ENCODE measurements around the gene PRMT3. TPM values are rescaled to one million over a fixed set of nuclear protein-coding genes. Genes with fewer than 3 reads are reported as not detected.

Gene PRMT3
- total RNA-seq, 2 experiments from 2014 or later: 47.2 to 49.9 TPM

DNA sequence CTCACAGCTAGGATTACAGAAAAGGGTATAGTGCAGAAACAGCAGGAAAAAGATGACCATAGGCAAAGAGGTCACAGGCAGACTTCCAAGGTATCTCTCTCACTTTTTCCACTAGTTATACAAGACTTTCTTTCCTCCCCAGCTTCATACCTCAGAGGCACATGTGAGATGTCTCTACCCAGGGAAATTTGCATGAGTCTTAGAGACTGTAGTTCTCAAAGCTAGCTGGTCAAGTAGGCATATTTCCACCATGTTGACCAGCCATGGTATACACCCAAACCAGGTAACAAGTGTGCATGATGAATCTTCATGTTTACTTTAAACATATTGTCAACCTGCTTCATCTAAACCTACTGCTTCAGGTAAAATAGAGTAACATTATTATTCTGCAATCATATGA, 27.9 kb downstream of the PRMT3 start:
- Mint-ChIP-seq H3K27ac (peak overlapping the region; percentile 38), H3K27me3 (no peaks in the 10 kb centered on the region), H3K36me3 (peaks cover 50% of the 10 kb centered on the region)

DNA sequence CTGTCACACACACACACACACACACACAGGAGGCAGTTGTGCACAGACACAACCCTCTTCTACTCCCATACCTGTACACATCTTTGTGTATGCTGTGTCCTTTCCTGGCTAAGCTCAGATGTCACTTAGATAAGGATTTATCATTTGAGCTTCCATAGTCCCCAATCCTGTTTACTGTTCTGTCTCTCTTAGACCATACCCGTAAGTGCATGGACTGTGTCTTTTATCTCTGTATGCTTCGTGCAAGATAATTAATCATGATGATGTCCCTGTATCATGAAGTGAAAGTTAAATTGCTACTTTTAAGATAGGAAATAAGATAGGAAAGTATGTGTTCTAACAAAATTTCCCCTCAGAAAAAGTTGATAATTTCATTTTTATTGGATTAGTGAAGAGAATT, 30.3 kb downstream of the PRMT3 start:
- no peaks in the 10 kb centered on the region for H3K27me3 Mint-ChIP-seq
- peaks cover 22% of the 10 kb centered on the region for H3K4me1 Mint-ChIP-seq
- H3K9me3 Mint-ChIP-seq: no peaks in the 10 kb centered on the region
- DNase-seq: no peak
- H3K36me3 Mint-ChIP-seq: peaks cover 51% of the 10 kb centered on the region
- no peak overlapping the region for H3K4me3 Mint-ChIP-seq
- no peak overlapping the region for H3K27ac Mint-ChIP-seq

More for the DNA sequence above, 27.9 kb downstream of the PRMT3 start:
- no peak for DNase-seq
- Mint-ChIP-seq H3K4me1 (peaks cover 18% of the 10 kb centered on the region), H3K4me3 (no peak overlapping the region), H3K9me3 (no peaks in the 10 kb centered on the region)

DNA sequence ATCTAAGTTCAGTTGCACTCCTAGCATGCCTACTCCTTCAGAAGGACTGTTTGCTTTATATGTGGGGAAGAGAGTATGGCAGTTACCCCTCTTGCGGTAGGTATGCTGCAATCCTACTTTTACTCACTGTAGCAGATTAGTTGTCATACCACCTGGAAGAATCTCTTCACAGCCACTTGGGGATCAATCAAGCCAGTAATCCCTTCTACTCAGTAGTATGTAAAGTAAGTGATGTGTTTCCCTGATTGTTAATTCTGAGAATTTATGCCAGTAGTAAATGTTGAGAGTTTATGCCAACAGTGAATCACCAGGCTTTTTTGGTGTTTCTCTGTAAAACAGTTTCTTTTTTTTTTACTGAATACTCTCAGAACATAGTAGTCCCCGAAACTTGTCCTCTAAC, 34.4 kb downstream of the PRMT3 start:
- Mint-ChIP-seq H3K9me3 (no peaks in the 10 kb centered on the region), H3K36me3 (peaks cover 42% of the 10 kb centered on the region), H3K27ac (no peak overlapping the region)

GRCh38 chr11:20429216-20429615, 41.7 kb downstream of the PRMT3 start:
- Mint-ChIP-seq H3K27ac (no peak overlapping the region), H3K27me3 (no peaks in the 10 kb centered on the region), H3K9me3 (no peaks in the 10 kb centered on the region), H3K4me1 (peaks cover 12% of the 10 kb centered on the region), H3K4me3 (no peak overlapping the region), H3K36me3 (peaks cover 26% of the 10 kb centered on the region)
- DNase-seq: no peak

More for the DNA sequence above, 34.4 kb downstream of the PRMT3 start:
- Mint-ChIP-seq H3K4me3 (no peak overlapping the region), H3K4me1 (peaks cover 9% of the 10 kb centered on the region), H3K27me3 (no peaks in the 10 kb centered on the region)
- DNase-seq: no peak

DNA sequence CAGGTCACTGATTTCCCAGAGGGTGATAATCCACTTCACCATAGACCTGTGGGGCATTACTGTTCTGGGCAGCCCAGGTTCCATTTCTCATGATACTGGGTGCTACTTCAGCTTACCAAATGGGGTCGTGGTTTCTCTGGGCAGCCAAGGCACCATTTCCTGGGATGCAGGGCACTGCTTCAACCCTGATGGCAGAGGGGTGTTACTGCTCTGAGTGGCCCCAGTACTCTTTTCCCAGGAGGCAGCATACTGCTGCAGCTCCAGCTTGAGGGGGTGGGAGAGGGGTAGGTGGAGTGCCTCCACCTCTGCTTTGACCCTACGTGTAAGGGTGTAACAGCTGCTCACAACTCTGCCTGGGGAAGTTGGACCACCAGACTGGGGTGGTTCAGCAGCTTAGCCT, 51.1 kb downstream of the PRMT3 start:
- no peak overlapping the region for H3K4me3 Mint-ChIP-seq
- no peaks in the 10 kb centered on the region for H3K27me3 Mint-ChIP-seq
- peaks cover 33% of the 10 kb centered on the region for H3K36me3 Mint-ChIP-seq
- H3K27ac Mint-ChIP-seq: no peak overlapping the region
- H3K4me1 Mint-ChIP-seq: peaks cover 4% of the 10 kb centered on the region
- no peak for DNase-seq
- H3K9me3 Mint-ChIP-seq: no peaks in the 10 kb centered on the region

- H3K27me3 Mint-ChIP-seq: no peaks in the 10 kb centered on the region
- no peak overlapping the region for H3K4me3 Mint-ChIP-seq
- DNase-seq: no peak
- H3K4me1 Mint-ChIP-seq: no peaks in the 10 kb centered on the region
- no peaks in the 10 kb centered on the region for H3K9me3 Mint-ChIP-seq
- peaks cover 7% of the 10 kb centered on the region for H3K36me3 Mint-ChIP-seq
- no peak overlapping the region for H3K27ac Mint-ChIP-seq
Observed at GRCh38 chr11:20443596-20443995, 56.1 kb downstream of the PRMT3 start.

DNA sequence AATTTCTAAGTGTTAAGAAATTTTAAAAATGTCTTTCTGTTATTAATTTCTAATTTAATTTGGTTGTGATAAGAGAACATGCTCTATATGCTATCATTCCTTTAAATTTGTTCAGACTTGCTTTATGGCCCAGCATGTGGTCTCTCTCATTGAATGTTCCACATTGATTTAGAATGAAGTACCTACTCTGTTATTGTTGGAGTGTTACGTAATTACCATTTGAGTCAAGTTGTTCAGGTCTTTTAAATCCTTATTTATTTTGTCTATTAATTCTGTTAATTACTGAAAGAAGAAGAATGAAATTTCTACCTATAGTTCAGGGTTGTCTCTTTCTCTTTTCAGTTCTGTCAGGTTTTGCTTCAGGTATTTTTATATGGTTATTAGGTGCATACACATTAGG, 57.0 kb downstream of the PRMT3 start:
- Mint-ChIP-seq H3K4me3 (no peak overlapping the region), H3K27me3 (no peaks in the 10 kb centered on the region), H3K27ac (no peak overlapping the region), H3K9me3 (no peaks in the 10 kb centered on the region), H3K36me3 (peaks cover 8% of the 10 kb centered on the region), H3K4me1 (no peaks in the 10 kb centered on the region)
- no peak for DNase-seq

GRCh38 chr11:20448834-20449233, 61.3 kb downstream of the PRMT3 start:
- H3K4me3 Mint-ChIP-seq: no peak overlapping the region
- DNase-seq: no peak

DNA sequence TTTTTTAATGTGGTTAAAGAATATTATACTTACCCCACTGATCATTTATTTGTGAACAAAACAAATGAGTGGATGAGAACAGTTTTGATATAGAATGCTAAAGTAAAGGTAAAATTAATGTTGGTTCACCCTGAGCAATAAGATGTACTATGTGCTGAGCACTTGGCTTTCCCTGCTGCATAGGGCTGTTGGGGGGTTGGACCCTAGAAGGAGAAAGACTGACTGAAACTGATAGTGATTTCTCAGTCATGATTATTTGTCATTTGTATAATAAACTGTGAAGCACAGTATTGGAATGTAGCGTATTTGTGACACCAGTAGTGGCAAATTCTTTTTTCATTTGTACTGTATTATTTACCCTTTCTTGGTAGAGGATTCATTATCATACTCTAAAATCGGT, 63.3 kb downstream of the PRMT3 start:
- Mint-ChIP-seq H3K9me3 (no peaks in the 10 kb centered on the region), H3K36me3 (peaks cover 24% of the 10 kb centered on the region), H3K27ac (no peak overlapping the region), H3K4me3 (no peak overlapping the region), H3K27me3 (no peaks in the 10 kb centered on the region), H3K4me1 (peaks cover 4% of the 10 kb centered on the region)
- DNase-seq: no peak

More at GRCh38 chr11:20448834-20449233, 61.3 kb downstream of the PRMT3 start:
- H3K27me3 Mint-ChIP-seq: no peaks in the 10 kb centered on the region
- peaks cover 4% of the 10 kb centered on the region for H3K4me1 Mint-ChIP-seq
- peaks cover 15% of the 10 kb centered on the region for H3K36me3 Mint-ChIP-seq
- no peaks in the 10 kb centered on the region for H3K9me3 Mint-ChIP-seq
- H3K27ac Mint-ChIP-seq: no peak overlapping the region

DNA sequence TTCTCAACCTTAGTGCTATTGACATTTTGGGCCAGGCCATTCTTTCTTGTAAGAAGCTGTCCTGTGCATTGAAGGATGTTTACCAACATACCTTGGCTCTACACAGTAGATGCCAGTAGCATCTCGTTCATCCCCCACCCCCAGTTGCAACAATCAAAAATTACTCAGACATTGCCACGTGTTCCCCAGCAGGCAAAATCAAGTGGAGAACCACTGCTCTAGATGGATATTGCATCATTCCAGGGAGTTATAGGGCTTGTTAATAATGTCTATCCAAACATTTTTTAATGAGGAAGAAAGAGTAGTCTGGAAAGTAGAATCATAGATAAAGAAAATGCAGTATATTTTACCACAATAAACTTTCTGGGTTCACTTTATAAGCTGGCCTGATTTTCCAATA, 64.1 kb downstream of the PRMT3 start:
- Mint-ChIP-seq H3K4me3 (no peak overlapping the region), H3K27me3 (no peaks in the 10 kb centered on the region), H3K27ac (no peak overlapping the region), H3K4me1 (peaks cover 4% of the 10 kb centered on the region), H3K36me3 (peaks cover 26% of the 10 kb centered on the region), H3K9me3 (no peaks in the 10 kb centered on the region)
- no peak for DNase-seq

GRCh38 chr11:20452585-20452984, 65.1 kb downstream of the PRMT3 start:
- Mint-ChIP-seq H3K27ac (no peak overlapping the region), H3K27me3 (no peaks in the 10 kb centered on the region), H3K4me1 (peaks cover 4% of the 10 kb centered on the region), H3K4me3 (no peak overlapping the region), H3K9me3 (no peaks in the 10 kb centered on the region), H3K36me3 (peaks cover 31% of the 10 kb centered on the region)
- DNase-seq: no peak

- no peak for DNase-seq
- Mint-ChIP-seq H3K9me3 (no peaks in the 10 kb centered on the region), H3K4me1 (peaks cover 4% of the 10 kb centered on the region), H3K4me3 (no peak overlapping the region), H3K27me3 (no peaks in the 10 kb centered on the region), H3K27ac (no peak overlapping the region), H3K36me3 (peaks cover 32% of the 10 kb centered on the region)
Observed at GRCh38 chr11:20453657-20454316, 66.3 kb downstream of the PRMT3 start.

GRCh38 chr11:20457001-20457799, 69.7 kb downstream of the PRMT3 start:
- no peaks in the 10 kb centered on the region for H3K9me3 Mint-ChIP-seq
- DNase-seq: no peak
- H3K27ac Mint-ChIP-seq: peak overlapping the region; percentile 3
- no peak overlapping the region for H3K4me3 Mint-ChIP-seq
- H3K4me1 Mint-ChIP-seq: no peaks in the 10 kb centered on the region
- no peaks in the 10 kb centered on the region for H3K27me3 Mint-ChIP-seq
- H3K36me3 Mint-ChIP-seq: peaks cover 32% of the 10 kb centered on the region

DNA sequence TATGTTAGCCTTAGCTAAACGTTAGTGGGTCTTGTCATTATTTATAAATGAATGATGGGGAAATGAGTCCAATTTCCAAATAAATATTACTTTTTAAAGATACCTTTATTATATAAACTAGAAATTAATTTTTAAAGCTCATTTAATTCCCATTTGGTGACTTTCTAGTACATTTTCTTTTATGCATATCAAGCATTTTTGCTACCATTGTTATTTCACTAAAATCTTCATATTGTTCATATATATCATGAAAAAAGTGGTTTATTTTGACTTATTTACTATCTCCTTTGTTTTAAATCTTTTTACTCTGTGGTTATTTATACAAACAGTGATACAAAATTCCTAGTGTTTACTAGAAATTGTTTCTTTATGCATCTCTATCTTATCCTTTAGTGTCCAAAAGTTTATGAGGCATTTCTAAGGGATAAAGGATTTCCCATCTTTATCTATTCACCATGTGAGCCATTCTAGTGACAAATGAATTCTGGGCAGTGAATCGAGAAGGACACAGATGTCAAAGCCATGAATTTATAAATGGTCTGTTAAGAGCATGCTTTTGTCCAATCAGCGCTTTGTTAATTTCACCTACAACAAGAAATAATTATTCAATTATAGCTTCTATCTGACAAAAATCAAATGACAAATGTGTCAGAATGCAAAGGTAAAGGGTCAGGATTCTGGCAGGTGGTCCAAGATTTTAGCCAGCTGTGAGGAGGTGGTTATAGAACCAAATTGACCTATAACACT, 70.6 kb downstream of the PRMT3 start:
- Mint-ChIP-seq H3K36me3 (peaks cover 33% of the 10 kb centered on the region), H3K4me3 (no peak overlapping the region), H3K4me1 (no peaks in the 10 kb centered on the region), H3K9me3 (no peaks in the 10 kb centered on the region), H3K27me3 (no peaks in the 10 kb centered on the region), H3K27ac (no peak overlapping the region)
- DNase-seq: no peak

DNA sequence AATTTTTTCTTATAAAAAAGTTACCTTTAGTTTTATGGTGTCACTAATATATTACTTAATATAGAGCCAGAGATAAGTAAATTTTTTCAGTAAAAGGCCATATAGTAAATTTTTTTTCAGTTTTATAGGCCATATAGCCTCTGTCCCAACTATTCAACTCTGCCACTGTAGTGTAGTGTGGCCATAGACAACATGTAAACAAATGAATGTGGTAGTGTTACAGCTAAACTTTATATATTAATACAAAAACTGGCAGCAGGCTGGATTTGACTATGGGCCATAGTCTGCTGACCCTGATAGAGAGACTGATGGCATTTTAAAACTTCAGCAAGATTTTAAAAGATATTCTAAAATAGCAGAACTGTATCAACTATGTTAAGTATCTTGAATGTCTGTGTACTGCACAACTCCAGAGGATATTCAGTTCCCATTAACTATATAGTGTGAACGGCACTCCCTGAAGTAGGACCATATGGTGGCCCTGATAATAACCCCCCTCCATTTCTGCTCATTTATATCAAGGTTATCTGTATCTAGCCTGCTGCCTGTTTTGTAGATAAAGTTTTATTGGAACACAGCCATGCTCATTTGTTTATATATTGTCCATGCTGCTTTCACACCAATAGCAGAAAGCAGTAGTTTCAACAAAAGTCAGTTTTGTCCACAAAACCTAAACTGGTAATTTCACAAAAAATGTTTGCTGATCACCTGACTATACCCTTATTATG, 71.6 kb downstream of the PRMT3 start:
- H3K4me1 Mint-ChIP-seq: no peaks in the 10 kb centered on the region
- H3K27me3 Mint-ChIP-seq: no peaks in the 10 kb centered on the region
- no peak overlapping the region for H3K27ac Mint-ChIP-seq
- no peak overlapping the region for H3K4me3 Mint-ChIP-seq
- peaks cover 32% of the 10 kb centered on the region for H3K36me3 Mint-ChIP-seq
- no peaks in the 10 kb centered on the region for H3K9me3 Mint-ChIP-seq
- DNase-seq: no peak
